ENCODE data around the gene ZAP70. TPM values are rescaled to one million over a fixed set of nuclear protein-coding genes. Genes with fewer than 3 reads are reported as not detected.
A peak's percentile ranks its signal among the peaks of the same experiment; 100 is the strongest.

The ZAP70 gene
- total RNA-seq, 1 donor: not detected

- peak; percentile 10 for DNase-seq (ENCODE audit: low read depth)
- TF ChIP-seq CTCF (IDR thresholded peaks at IDR 0.05; ENCODE audit: insufficient read depth, low read length): no peak
- H3K4me3 ChIP-seq (ENCODE audit: low read depth, low read length): no peak overlapping the region
Observed at GRCh38 chr2:97728091-97728731, 14.8 kb downstream of the ZAP70 start.

- peak; percentile 8 for DNase-seq (ENCODE audit: low read depth)
- TF ChIP-seq CTCF (IDR thresholded peaks at IDR 0.05; ENCODE audit: insufficient read depth, low read length): no peak
- no peak overlapping the region for H3K4me3 ChIP-seq (ENCODE audit: low read depth, low read length)
Observed at GRCh38 chr2:97730245-97730644, 16.9 kb downstream of the ZAP70 start.

- H3K4me3 ChIP-seq (ENCODE audit: low read depth, low read length): no peak overlapping the region
- no peak for DNase-seq (ENCODE audit: low read depth)
- no peak for TF ChIP-seq CTCF (IDR thresholded peaks at IDR 0.05; ENCODE audit: insufficient read depth, low read length)
Observed at GRCh38 chr2:97731274-97732020, 18.1 kb downstream of the ZAP70 start.

- H3K4me3 ChIP-seq (ENCODE audit: low read depth, low read length): no peak overlapping the region
- DNase-seq (ENCODE audit: low read depth): no peak
- TF ChIP-seq CTCF (IDR thresholded peaks at IDR 0.05; ENCODE audit: insufficient read depth, low read length): no peak
Observed at GRCh38 chr2:97732436-97733340, 19.3 kb downstream of the ZAP70 start.

- TF ChIP-seq CTCF (IDR thresholded peaks at IDR 0.05; ENCODE audit: insufficient read depth, low read length): no peak
- no peak for DNase-seq (ENCODE audit: low read depth)
Observed at GRCh38 chr2:97733341-97734035, 20.1 kb downstream of the ZAP70 start.

More at GRCh38 chr2:97733341-97734035, 20.1 kb downstream of the ZAP70 start:
- H3K4me3 ChIP-seq (ENCODE audit: low read depth, low read length): no peak overlapping the region
